NCI-H1417 treated with DMSO at 0.1 percent for 48 hours (cell line): ENCODE results near the gene DPAGT1.
"Not testable (repeated sequence)": the region's sequence is repeated elsewhere in the genome, so short reads cannot be mapped to it uniquely, and the experiment has no call there.

Experiments
- DNase-seq: peaks from one replicate; lab custom pipeline; 2025; lab: John Stamatoyannopoulos, UW

Gene DPAGT1

DNA sequence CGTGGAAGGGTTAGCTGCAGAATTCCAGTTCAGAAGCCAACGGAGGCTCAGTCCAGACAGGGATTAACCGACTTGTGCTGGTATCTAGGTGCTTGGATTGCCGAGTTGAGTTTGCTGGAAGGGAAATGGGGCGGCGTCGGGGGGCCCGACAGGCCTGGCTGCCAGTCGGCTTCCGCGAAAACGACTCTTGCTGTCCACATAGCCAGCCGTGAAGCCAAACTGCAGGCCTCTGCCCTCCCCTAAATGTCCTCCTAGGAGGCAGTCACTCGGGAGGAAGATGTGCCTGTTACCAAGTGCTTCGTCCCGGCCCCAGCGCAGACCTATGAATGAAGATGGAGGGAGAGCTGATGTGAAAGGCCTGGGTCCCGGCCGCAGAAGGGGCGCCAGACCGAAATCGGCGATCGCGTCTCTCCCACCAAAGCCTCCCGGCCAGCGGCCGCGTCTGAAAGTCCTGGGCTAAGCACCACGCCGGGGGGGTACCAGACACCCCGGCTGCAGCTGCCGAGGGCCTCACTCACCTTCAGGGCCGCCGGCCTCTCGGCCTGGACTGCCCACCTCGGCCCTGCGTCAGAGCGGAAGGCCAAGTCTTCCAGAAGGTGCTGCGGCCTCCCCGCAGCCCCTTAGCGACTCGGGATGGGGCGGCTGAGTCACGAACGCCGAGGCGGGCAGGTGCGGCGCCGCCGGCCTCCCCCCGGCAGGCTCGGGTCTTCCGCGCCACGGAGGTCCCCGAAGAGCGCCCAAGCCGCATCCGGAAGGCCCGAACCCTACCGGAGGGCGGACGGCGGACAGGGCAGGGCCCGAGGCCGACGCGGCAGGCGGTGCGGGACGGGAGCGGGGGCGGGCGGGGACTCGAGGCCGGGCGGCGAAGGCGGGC, 7.5 kb downstream of the DPAGT1 start:
- no peak for DNase-seq

DNA sequence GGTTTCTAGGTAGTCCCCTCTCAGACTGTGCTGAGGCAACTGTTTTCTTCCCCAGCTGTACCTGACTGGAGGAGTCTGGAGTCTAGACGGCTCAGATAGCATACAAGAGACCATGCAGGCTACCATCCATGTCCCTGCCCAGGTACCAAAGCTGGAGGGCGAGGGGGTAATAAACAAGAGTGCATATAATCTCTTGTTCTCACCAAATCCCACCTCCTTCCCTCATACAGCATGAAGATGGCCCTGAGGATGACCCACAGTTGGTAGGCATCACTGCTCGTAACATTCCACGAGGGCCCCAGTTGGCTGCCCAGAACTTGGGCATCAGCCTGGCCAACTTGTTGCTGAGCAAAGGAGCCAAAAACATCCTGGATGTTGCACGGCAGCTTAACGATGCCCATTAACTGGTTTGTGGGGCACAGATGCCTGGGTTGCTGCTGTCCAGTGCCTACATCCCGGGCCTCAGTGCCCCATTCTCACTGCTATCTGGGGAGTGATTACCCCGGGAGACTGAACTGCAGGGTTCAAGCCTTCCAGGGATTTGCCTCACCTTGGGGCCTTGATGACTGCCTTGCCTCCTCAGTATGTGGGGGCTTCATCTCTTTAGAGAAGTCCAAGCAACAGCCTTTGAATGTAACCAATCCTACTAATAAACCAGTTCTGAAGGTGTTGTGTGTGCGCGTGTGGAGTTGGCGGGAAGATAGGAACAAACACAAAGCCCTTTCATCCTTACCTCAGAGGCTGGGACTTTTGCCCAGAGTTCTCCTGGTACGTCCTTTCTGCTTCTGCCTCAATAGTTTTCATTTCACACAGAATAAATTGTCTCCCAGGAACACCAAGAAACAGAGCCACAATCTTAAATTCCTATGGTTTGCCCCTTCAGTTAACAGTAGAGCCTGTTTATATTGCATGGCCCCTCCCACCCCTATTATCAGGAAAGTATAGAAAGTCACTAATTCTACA, 8.5 kb downstream of the DPAGT1 start:
- DNase-seq: no peak

- no peak for DNase-seq
These were observed 9.4 kb downstream of the DPAGT1 start for GRCh38 chr11:119091966-119092879.

DNA sequence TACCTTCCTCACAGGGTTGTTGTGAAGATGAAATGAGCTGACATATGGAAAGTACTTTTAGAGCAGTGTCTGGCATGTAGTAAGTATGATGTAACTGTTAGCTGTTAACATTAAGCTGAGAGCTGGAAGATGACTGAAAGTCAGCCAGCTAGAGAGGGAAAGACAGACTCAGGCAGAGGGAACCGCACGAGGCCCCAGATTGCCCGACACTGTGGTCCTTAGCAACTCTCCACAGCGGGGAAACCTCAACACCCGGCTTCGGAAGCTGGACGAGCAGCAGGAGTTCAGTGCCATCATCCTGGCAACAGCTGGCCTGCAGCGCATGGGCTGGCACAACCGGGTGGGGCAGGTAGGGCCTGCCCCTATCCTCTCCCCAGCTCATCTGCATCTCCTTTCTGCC, 10.5 kb downstream of the DPAGT1 start:
- no peak for DNase-seq

GRCh38 chr11:119089319-119089718, 12.3 kb downstream of the DPAGT1 start:
- no peak for DNase-seq

- DNase-seq: no peak
These were observed 13.2 kb downstream of the DPAGT1 start for GRCh38 chr11:119088406-119088805.

DNA sequence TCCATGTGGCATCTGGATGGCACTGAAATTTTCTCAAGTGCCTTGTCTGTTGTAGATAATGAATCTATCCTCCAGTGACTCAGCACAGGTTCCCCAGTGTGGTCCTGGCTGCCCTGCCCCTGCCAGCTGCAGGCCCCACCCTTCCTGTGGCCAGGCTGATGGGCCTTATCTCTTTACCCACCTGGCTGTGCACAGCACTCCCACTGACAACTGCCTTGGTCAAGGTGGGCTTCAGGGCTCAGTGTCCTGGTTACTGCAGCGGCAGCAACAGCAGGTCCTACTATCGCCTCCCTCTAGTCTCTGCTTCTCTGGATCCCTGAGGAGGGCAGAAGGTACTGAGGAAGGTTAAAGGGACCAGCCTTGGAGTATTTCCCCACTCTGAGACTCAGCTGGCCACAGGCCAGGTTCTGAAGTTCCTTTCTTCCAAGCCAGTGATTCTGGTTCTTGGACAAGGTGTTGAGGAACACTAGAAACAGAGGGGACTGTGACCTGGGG, 13.9 kb downstream of the DPAGT1 start:
- no peak for DNase-seq

DNA sequence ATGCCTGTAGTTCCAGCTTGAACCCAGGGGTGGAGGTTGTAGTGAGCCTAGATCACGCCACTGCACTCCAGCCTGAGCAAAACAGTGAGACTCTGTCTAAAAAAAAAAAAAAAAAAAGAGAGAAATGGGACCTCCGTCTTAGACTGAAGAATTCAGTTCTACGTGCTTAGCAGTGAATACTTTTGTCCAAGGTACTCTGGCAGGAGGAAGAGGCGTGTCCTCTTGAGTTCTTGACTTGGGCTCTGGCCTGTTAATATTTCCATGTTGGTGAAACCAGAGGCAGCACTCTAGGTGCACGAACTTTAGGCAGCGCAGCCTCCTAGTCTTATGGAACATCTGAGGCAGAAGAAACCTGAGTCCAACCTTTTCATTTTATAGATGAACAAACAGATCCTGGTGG, 14.5 kb downstream of the DPAGT1 start:
- DNase-seq: no peak

- no peak for DNase-seq
These were observed 16.2 kb downstream of the DPAGT1 start for GRCh38 chr11:119085437-119085847.

DNA sequence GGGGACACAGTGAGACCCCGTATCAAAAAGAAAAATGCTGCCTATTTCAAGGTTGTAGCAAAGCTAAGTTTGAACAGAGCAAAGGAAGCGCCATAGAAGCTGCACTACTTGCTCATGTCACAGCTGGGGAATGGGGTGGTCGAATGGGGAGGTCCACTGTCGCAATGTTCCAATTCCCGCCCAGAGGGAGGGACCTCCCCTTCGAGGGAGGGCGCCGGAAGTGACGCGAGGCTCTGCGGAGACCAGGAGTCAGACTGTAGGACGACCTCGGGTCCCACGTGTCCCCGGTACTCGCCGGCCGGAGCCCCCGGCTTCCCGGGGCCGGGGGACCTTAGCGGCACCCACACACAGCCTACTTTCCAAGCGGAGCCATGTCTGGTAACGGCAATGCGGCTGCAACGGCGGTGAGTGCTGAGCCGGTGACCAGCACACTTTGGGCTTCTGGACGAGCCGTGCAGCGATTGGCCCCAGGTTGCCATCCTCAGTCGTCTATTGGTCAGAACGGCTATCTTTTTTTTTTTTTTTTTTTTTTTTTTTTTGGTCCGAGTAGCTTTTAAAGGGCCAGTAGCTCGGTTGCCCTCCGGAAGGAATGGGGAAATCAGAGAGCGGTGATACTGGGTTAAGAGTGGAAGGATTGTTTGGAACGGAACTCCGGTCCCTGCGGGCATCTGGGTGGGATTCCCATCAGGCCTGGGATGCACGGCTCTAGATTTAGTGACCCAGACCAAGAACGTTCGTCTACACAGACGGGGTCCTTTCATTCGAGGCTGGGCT, 16.8 kb downstream of the DPAGT1 start, which contains the start of gene HMBS:
Gene HMBS, plus strand, starts transcription at position 219 of the 774 bp plus-strand sequence. Its CDS starts 153 bp downstream, at position 372.
- peak; percentile 84 for DNase-seq

DNA sequence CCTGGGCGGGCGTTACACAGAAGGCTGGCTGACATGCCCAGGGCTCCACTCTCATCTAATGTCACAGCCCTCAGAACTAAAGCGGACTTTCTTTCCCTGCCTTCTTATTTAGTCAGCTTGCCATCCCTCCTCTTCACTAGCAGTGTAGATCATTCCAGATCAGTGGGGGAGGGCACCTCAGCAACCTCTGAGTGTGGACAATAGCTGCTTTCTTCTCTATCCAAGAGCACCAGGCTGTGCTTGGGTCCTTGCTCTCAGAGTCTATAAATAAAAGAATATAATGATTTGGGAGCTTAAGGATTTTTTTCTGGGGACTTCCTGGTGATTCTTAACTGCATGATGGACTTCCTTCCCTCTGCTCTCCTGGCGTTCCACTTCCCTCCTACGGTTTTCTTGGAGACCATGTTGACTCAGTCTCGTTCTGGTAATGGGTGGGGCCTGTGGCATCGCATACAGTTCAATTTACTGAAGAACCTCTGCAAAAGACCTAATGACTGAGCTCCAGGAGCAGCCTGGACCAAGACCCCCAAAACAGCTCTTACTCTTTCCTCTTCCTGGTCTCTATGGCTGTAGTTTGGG, 19.9 kb downstream of the DPAGT1 start:
- no peak for DNase-seq

DNA sequence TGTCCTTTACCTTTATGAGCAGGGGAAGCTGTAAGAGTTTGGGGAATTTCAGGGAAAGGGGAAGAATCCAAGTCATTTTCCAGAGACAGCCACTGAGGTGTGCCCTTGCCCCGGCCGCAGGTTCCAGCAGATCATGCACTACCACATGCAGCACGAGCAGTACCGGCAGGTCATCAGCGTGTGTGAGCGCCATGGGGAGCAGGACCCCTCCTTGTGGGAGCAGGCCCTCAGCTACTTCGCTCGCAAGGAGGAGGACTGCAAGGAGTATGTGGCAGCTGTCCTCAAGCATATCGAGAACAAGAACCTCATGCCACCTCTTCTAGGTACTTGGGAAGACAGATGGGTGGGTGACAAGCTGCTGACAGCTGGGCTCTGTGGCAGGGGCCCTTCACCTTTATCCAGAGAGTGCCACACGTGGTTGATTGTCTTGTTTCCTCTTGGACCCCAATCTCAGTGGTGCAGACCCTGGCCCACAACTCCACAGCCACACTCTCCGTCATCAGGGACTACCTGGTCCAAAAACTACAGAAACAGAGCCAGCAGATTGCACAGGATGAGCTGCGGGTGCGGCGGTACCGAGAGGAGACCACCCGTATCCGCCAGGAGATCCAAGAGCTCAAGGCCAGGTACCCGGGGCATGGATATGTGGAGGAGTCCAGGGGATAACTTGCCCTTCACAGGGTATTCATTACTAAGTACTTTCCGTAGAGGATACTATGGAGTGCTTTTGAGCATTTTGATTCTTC, 22.8 kb downstream of the DPAGT1 start:
- DNase-seq: no peak

DNA sequence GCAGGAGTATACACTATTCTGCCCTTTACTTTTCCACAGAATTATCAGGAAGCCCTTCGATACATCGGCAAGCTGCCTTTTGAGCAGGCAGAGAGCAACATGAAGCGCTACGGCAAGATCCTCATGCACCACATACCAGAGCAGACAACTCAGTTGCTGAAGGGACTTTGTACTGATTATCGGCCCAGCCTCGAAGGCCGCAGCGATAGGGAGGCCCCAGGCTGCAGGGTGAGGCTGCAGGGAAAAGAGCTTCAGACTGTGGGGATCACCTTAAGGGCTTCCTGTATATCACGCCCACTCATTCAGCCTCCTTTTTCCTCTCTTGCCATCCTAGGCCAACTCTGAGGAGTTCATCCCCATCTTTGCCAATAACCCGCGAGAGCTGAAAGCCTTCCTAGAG, 23.8 kb downstream of the DPAGT1 start:
- DNase-seq: no peak

- DNase-seq: peak; percentile 57
These were observed 34.1 kb downstream of the DPAGT1 start, which contains the start of gene VPS11 for GRCh38 chr11:119067371-119068222. VPS11 (plus strand) TSS chr11:119067818; CDS start chr11:119067824, 6 bp downstream.

GRCh38 chr11:119065369-119065768, 36.3 kb downstream of the DPAGT1 start:
- no peak for DNase-seq

- no peak for DNase-seq
These were observed 38.9 kb downstream of the DPAGT1 start for GRCh38 chr11:119062779-119063178.

GRCh38 chr11:119061256-119061655, 40.4 kb downstream of the DPAGT1 start:
- no peak for DNase-seq

GRCh38 chr11:119059128-119059527, 42.5 kb downstream of the DPAGT1 start:
- DNase-seq: not testable (repeated sequence)
